NB4 (cell line): ENCODE measurements around the gene TUBE1.

Experiments used
- POLR2A ChIP-seq: IDR thresholded peaks from 2 replicates; pipeline ENCODE4 v1.6.1; 2011; ENCODE audit warnings: mild to moderate bottlenecking; ENCODE audit not compliant: insufficient read length; ENCODE audit errors: extremely low read depth
- TF ChIP-seq, protein P1 (sequence below): IDR thresholded peaks from one replicate; pipeline ENCODE4 v1.5.1; 2012; ENCODE audit warnings: low read depth, low read length

DNA sequence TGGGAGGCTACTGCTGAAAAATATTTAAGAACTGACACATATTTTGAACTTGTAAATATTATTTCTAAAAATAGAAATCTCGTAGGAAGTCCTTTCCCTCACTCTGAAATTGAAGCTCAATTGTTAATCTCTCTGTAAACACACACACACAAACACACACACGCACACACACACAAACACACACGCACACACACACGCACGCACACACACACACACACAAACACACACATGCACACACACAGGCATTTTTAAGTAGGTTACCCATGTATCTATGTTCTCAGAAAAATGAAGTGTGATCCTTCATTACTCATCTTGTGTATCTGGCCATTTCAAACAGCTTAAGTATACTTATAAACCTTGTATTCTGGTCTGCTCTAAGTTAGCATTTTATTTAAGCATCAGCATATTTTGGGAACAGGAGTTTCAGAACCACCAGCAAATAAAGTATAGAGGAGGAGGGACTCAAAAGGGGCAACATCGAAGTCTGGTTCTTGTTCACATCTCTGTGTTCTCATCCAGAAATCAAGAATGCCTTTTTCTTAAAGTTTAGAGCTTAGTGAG, 21.8 kb downstream of the TUBE1 start:
- TF ChIP-seq, protein P1, sequence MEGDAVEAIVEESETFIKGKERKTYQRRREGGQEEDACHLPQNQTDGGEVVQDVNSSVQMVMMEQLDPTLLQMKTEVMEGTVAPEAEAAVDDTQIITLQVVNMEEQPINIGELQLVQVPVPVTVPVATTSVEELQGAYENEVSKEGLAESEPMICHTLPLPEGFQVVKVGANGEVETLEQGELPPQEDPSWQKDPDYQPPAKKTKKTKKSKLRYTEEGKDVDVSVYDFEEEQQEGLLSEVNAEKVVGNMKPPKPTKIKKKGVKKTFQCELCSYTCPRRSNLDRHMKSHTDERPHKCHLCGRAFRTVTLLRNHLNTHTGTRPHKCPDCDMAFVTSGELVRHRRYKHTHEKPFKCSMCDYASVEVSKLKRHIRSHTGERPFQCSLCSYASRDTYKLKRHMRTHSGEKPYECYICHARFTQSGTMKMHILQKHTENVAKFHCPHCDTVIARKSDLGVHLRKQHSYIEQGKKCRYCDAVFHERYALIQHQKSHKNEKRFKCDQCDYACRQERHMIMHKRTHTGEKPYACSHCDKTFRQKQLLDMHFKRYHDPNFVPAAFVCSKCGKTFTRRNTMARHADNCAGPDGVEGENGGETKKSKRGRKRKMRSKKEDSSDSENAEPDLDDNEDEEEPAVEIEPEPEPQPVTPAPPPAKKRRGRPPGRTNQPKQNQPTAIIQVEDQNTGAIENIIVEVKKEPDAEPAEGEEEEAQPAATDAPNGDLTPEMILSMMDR = no peak
- TF ChIP-seq POLR2A = no peak
